Esophagus squamous epithelium (tissue), 5 donors: ENCODE data around the gene AADACL2. TPM values are rescaled to one million over a fixed set of nuclear protein-coding genes. Genes with fewer than 3 reads are reported as not detected.
A peak's percentile ranks its signal among the peaks of the same experiment; 100 is the strongest.

ENCODE experiments used
- DNase-seq: peaks from one replicate; lab custom pipeline; 2025; lab: John Stamatoyannopoulos, UW
- H3K27ac ChIP-seq, 4 donors: fragments of 200-600 bp; sonication (generic); one replicate each; pipeline ENCODE4 v1.5.1; 2016 to 2019; ENCODE audit warnings: mild to moderate bottlenecking in 1 of 4
- H3K27me3 ChIP-seq, 4 donors: fragments of 200-600 bp; sonication (generic); 1 replicate in 3 of 4; 2 replicates in 1 of 4; pipeline versions ENCODE4 v1.5.1 to v1.6.0; 2017 to 2021; ENCODE audit warnings: antibody characterized with exemption in 1 of 4
- H3K36me3 ChIP-seq, 3 donors: fragments of 200-600 bp; sonication (generic); one replicate each; pipeline ENCODE4 v1.5.1; 2016 to 2019
- H3K4me1 ChIP-seq, 3 donors: fragments of 200-600 bp; sonication (generic); one replicate each; pipeline ENCODE4 v1.5.1; 2017 to 2019
- H3K4me3 ChIP-seq, 4 donors: fragments of 200-600 bp; sonication (generic); 1 replicate in 3 of 4; 2 replicates in 1 of 4; pipeline ENCODE4 v1.5.1; 2016 to 2019; ENCODE audit warnings: mild to moderate bottlenecking in 2 of 4, moderate library complexity in 1 of 4
- H3K9me3 ChIP-seq, 3 donors: fragments of 200-600 bp; sonication (generic); one replicate each; pipeline ENCODE4 v1.5.1; 2016 to 2019
- CTCF ChIP-seq, 6 experiments: fragments of 450-650 bp in 4 of 6; fragments of 200-600 bp in 2 of 6; sonication (generic) in 2 of 6; IDR thresholded peaks; one replicate each; pipeline ENCODE4 v1.5.1; 2016 to 2019; ENCODE audit warnings: antibody characterized with exemption in 6 of 6, mild to moderate bottlenecking in 4 of 6, moderate library complexity in 4 of 6
- POLR2A ChIP-seq, 4 donors: fragments of 450-650 bp; IDR thresholded peaks; one replicate each; pipeline ENCODE4 v1.6.1; 2017; ENCODE audit warnings: antibody characterized with exemption in 4 of 4, mild to moderate bottlenecking in 4 of 4, moderate library complexity in 3 of 4
- WGBS, 2 donors: methylation state at CpG; one replicate each; pipeline ENCODE4 v1.1.5; 2018; 5-methylcytosine and 5-hydroxymethylcytosine counted together
- intact Hi-C: fragments of 100-400 bp; cut with DNase I; formaldehyde crosslinking; loops from one replicate; pipeline ENCODE4 v1.15.0; 2022
- total RNA-seq, 4 donors: library from RNA; depleted of rRNA; stranded (reverse); fragments of >200 nt; gene quantifications; one replicate each; pipeline ENCODE4 v1.1.0, GENCODE V29; 2016
- donor health status: DM: yes; HTN: yes; CAD: no.

Gene AADACL2
- total RNA-seq, 4 donors from 2014 or later, result 0.18 to 0.47 (median 0.19) TPM; not detected in 1

GRCh38 chr3:151743855-151744254, 10.1 kb downstream of the AADACL2 start:
- Histone ChIP-seq H3K27me3 (no peaks in the 10 kb centered on the region), H3K36me3 (no peaks in the 10 kb centered on the region), H3K4me3 (no peak overlapping the region), H3K9me3 (peaks cover 0 to 6% (median 0%) of the 10 kb centered on the region in 3 donors), H3K27ac (no peak overlapping the region), H3K4me1 (peaks cover 0 to 6% (median 0%) of the 10 kb centered on the region in 3 donors)
- TF ChIP-seq POLR2A (IDR thresholded peaks at IDR 0.05), result no peak
- TF ChIP-seq CTCF (IDR thresholded peaks at IDR 0.05), result no peak
- intact Hi-C loops, result no loop called here
- DNase-seq, result no peak
- 48 to 60% methylated on average over 4 of the region's 4 CpGs for WGBS, 2 donors

- DNase-seq, result no peak
- peaks cover 0 to 7% (median 0%) of the 10 kb centered on the region in 3 donors for H3K9me3 ChIP-seq
- no peak overlapping the region for H3K27ac ChIP-seq
- peaks cover 0 to 11% (median 4%) of the 10 kb centered on the region in 3 donors for H3K4me1 ChIP-seq
- no peak for TF ChIP-seq POLR2A (IDR thresholded peaks at IDR 0.05)
- TF ChIP-seq CTCF (IDR thresholded peaks at IDR 0.05), result no peak
- H3K4me3 ChIP-seq, result no peak overlapping the region
- WGBS, 2 donors, result 62 to 68% methylated on average over 6 of the region's 6 CpGs
- intact Hi-C loops, result no loop called here
- H3K27me3 ChIP-seq, result no peaks in the 10 kb centered on the region
- H3K36me3 ChIP-seq, result no peaks in the 10 kb centered on the region
Observed at GRCh38 chr3:151750181-151750580, 16.5 kb downstream of the AADACL2 start.

- DNase-seq, result no peak
- TF ChIP-seq POLR2A (IDR thresholded peaks at IDR 0.05), result no peak
- no peak for TF ChIP-seq CTCF (IDR thresholded peaks at IDR 0.05)
- H3K9me3 ChIP-seq, result peaks cover 0 to 7% (median 0%) of the 10 kb centered on the region in 3 donors
- no peaks in the 10 kb centered on the region for H3K36me3 ChIP-seq
- H3K27ac ChIP-seq, result no peak overlapping the region
- no peaks in the 10 kb centered on the region for H3K27me3 ChIP-seq
- intact Hi-C loops, result no loop called here
- H3K4me3 ChIP-seq, result no peak overlapping the region
- WGBS, 2 donors, result 59 to 80% methylated on average over 2 of the region's 2 CpGs
- H3K4me1 ChIP-seq, result peaks cover 0 to 11% (median 4%) of the 10 kb centered on the region in 3 donors
Observed at GRCh38 chr3:151750678-151751077, 17.0 kb downstream of the AADACL2 start.

- Histone ChIP-seq H3K27me3 (no peaks in the 10 kb centered on the region), H3K27ac (peak overlapping the region in 2 of 4 donors; percentile 4 to 25), H3K9me3 (peaks cover 0 to 7% (median 0%) of the 10 kb centered on the region in 3 donors), H3K4me1 (peaks cover 0 to 11% (median 4%) of the 10 kb centered on the region in 3 donors), H3K4me3 (no peak overlapping the region), H3K36me3 (no peaks in the 10 kb centered on the region)
- no peak for TF ChIP-seq CTCF (IDR thresholded peaks at IDR 0.05)
- no peak for TF ChIP-seq POLR2A (IDR thresholded peaks at IDR 0.05)
- intact Hi-C loops, result no loop called here
- 17 to 27% methylated on average over 1 of the region's 1 CpG for WGBS, 2 donors
- no peak for DNase-seq
Observed at GRCh38 chr3:151751161-151751560, 17.4 kb downstream of the AADACL2 start.

GRCh38 chr3:151753846-151754245, 20.1 kb downstream of the AADACL2 start:
- H3K4me1 ChIP-seq, result peaks cover 0 to 11% (median 4%) of the 10 kb centered on the region in 3 donors
- H3K27ac ChIP-seq, result no peak overlapping the region
- peaks cover 0 to 1% (median 0%) of the 10 kb centered on the region in 3 donors for H3K9me3 ChIP-seq
- no peak for DNase-seq
- WGBS, 2 donors, result 71 to 84% methylated on average over 4 of the region's 4 CpGs
- TF ChIP-seq CTCF (IDR thresholded peaks at IDR 0.05), result no peak
- no peak for TF ChIP-seq POLR2A (IDR thresholded peaks at IDR 0.05)
- no peaks in the 10 kb centered on the region for H3K27me3 ChIP-seq
- intact Hi-C loops, result no loop called here
- no peak overlapping the region for H3K4me3 ChIP-seq
- no peaks in the 10 kb centered on the region for H3K36me3 ChIP-seq
